Skeletal muscle tissue (tissue), 4 donors: ENCODE data around the gene PRR7. TPM values are rescaled to one million over a fixed set of nuclear protein-coding genes. Genes with fewer than 3 reads are reported as not detected.
A peak's percentile ranks its signal among the peaks of the same experiment; 100 is the strongest.

Experiments
- H3K27ac ChIP-seq: one replicate; pipeline ENCODE4 v1.7.0; 2013; ENCODE audit warnings: mild to moderate bottlenecking, low read depth, low read length, inconsistent platforms
- H3K27me3 ChIP-seq, 3 donors: one replicate each; pipeline ENCODE4 v1.7.0; 2013; ENCODE audit warnings: low read length in 3 of 3; ENCODE audit not compliant: control insufficient read depth in 3 of 3, insufficient read depth in 3 of 3
- H3K36me3 ChIP-seq, 3 donors: one replicate each; pipeline ENCODE4 v1.7.0; 2013; ENCODE audit warnings: low read length in 3 of 3; ENCODE audit not compliant: control insufficient read depth in 3 of 3, insufficient read depth in 3 of 3
- H3K4me1 ChIP-seq, 3 donors: one replicate each; pipeline ENCODE4 v1.7.0; 2013; ENCODE audit warnings: low read length in 3 of 3, mild to moderate bottlenecking in 3 of 3; ENCODE audit not compliant: control insufficient read depth in 3 of 3, insufficient read depth in 3 of 3
- H3K4me3 ChIP-seq, 3 donors: one replicate each; pipeline ENCODE4 v1.7.0; 2013; ENCODE audit warnings: low read length in 3 of 3
- H3K9ac ChIP-seq, 3 donors: one replicate each; pipeline ENCODE4 v1.7.0; 2013; ENCODE audit warnings: low read length in 3 of 3, mild to moderate bottlenecking in 3 of 3, moderate library complexity in 2 of 3, low read depth in 1 of 3
- H3K9me3 ChIP-seq, 3 donors: one replicate each; pipeline ENCODE4 v1.7.0; 2013; ENCODE audit warnings: low read length in 3 of 3; ENCODE audit not compliant: control insufficient read depth in 3 of 3
- total RNA-seq: library from RNA; depleted of rRNA; stranded (reverse); fragments of >200 nt; gene quantifications from one replicate; pipeline ENCODE4 v1.2.3, GENCODE V29; 2014
- donor health status: Osteomylitis.

PRR7 gene
- total RNA-seq, 1 donor from 2014 or later, result 0.52 TPM

DNA sequence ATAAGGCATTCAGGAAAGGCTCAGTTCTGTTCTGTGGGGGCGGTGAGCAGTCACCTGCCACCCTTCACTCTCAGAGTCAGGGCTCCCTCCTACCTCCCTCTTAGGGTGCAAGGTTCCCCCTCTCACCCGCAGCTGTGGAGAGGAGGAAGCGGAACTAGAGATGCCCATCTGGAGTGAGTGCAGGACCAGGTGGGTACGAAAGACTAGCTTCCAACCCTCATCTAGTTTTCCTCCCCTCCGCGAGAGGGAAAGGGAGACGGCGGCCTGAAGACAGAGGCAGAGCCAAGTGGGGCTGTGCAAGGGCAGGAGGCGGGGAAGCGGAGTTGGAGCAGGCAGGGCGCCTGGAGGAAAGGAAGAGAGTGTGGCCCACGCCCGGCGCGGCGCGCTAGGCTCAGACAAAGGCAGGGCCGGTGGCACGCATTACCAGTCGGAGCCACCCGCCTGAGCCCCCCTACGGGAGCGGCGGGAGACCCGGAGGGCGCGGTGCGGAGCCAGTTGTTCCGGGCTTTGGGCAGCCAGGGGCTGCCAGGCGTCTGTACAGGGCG, 7.3 kb downstream of the PRR7 start:
- Histone ChIP-seq H3K27ac (no peak overlapping the region), H3K9me3 (no peaks in the 10 kb centered on the region), H3K36me3 (peaks cover 0 to 5% (median 1%) of the 10 kb centered on the region in 3 donors), H3K9ac (peak overlapping the region in 2 of 3 donors; percentile 53 to 64), H3K4me1 (peaks cover 24 to 32% (median 25%) of the 10 kb centered on the region in 3 donors), H3K27me3 (peaks cover 0 to 38% (median 34%) of the 10 kb centered on the region in 3 donors), H3K4me3 (peak overlapping the region; percentile 49 to 61 (median 59))

DNA sequence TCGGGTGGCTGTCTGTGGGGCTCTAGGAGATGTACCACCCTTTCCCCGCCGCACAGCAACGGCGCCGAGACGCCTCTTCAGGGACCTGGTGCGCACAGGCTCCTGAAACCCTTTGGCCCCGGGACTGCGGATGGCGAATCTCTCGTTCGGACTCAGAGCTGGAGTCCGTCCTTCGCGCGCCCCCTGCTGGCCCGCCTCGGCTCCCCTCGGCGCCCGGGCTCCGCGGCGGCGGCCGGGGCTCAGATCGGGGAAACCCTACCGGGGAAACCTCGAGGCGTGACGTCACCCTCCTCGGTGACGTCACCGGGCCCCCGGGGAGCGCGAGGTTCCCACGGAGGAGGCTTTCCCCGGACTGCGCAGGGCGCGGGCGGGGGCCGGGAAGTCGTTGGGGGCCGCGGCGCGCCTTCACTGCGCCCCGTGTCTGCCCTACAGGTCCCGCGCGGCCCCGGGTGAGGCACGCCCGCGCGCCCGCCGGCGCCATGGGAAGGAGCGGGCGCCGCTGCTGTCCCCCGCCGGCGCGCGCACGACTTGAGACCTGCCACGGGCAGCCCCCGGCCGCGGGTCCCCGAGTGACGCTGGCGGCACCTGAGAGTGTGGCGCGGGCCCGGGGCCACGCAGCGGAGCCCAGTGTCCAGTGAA, 7.9 kb downstream of the PRR7 start:
- Histone ChIP-seq H3K36me3 (peaks cover 0 to 6% (median 2%) of the 10 kb centered on the region in 3 donors), H3K4me1 (peaks cover 24 to 32% (median 25%) of the 10 kb centered on the region in 3 donors), H3K4me3 (peak overlapping the region; percentile 59 to 81 (median 61)), H3K27ac (no peak overlapping the region), H3K9ac (peak overlapping the region; percentile 20 to 70 (median 59)), H3K9me3 (no peaks in the 10 kb centered on the region), H3K27me3 (peaks cover 0 to 38% (median 30%) of the 10 kb centered on the region in 3 donors)

DNA sequence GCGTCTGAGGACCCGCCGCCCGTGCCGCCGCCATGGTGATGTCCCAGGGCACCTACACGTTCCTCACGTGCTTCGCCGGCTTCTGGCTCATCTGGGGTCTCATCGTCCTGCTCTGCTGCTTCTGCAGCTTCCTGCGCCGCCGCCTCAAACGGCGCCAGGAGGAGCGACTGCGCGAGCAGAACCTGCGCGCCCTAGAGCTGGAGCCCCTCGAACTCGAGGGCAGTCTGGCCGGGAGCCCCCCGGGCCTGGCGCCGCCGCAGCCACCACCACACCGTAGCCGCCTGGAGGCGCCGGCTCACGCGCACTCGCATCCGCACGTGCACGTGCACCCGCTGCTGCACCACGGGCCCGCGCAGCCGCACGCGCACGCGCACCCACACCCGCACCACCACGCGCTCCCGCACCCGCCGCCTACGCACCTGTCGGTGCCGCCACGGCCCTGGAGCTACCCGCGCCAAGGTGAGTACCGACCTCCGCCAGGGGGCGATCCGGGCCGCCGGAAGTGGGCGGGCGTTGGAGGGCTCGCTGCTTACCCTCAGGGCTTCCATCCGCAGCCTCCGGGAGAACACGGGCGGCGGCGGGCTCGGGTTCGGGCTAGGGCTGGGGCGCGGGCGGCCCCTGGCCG, 8.5 kb downstream of the PRR7 start:
- Histone ChIP-seq H3K9ac (peak overlapping the region; percentile 20 to 73 (median 65)), H3K4me1 (peaks cover 24 to 32% (median 25%) of the 10 kb centered on the region in 3 donors), H3K9me3 (no peaks in the 10 kb centered on the region), H3K27ac (no peak overlapping the region), H3K4me3 (peak overlapping the region; percentile 61 to 81 (median 65)), H3K36me3 (peaks cover 0 to 6% (median 4%) of the 10 kb centered on the region in 3 donors), H3K27me3 (peaks cover 0 to 32% (median 23%) of the 10 kb centered on the region in 3 donors)

DNA sequence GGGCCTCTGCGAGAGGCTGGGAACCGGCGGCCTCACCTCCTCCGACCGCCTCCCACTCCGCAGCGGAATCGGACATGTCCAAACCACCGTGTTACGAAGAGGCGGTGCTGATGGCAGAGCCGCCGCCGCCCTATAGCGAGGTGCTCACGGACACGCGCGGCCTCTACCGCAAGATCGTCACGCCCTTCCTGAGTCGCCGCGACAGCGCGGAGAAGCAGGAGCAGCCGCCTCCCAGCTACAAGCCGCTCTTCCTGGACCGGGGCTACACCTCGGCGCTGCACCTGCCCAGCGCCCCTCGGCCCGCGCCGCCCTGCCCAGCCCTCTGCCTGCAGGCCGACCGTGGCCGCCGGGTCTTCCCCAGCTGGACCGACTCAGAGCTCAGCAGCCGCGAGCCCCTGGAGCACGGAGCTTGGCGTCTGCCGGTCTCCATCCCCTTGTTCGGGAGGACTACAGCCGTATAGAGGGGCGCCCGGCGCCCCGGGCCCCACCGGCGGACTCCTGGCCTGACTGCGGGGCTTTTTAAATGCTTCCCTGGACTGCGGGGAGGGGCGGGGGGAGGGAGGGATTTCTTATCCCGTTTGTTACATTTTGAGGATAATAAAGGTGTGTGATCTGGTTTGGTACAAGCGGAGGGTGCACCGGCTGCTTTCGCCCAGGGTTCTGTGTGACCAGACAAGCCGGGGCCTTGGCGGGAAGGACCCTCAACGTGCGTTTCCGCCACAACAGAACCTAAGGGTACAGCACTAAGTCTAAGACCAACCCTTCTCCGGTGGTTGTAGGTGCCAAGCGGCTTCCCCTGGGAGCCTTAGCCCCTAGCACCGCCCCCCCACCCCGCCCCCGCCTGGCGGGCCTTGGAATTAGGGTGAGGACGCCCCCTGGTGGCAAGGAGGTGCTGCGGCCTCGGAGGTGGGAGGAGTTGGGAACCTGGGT, 9.3 kb downstream of the PRR7 start:
- Histone ChIP-seq H3K9ac (peak overlapping the region; percentile 51 to 73 (median 65)), H3K4me3 (peak overlapping the region; percentile 61 to 81 (median 65)), H3K27ac (no peak overlapping the region), H3K9me3 (no peaks in the 10 kb centered on the region), H3K36me3 (peaks cover 0 to 6% (median 6%) of the 10 kb centered on the region in 3 donors), H3K4me1 (peaks cover 24 to 32% (median 25%) of the 10 kb centered on the region in 3 donors), H3K27me3 (peaks cover 0 to 25% (median 16%) of the 10 kb centered on the region in 3 donors)

DNA sequence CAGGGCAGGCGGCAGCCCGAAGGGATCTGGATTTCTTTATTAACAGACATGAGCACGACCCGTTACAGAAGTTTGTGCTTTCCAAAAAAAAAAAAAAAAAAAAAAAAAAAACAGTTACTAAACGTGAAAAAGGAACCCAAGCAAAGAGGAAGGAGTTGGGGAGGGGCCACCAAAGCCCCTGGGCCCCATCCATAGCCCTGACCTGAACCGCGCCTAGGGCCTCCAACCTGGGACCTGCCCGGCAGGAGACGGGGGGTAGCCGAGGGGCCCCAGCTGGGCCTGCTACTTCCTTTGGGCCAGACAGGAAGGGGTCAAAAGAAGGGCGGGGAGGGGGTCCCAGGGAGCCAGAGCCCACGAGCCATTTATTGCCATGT, 10.0 kb downstream of the PRR7 start:
- no peaks in the 10 kb centered on the region for H3K9me3 ChIP-seq
- H3K4me3 ChIP-seq, result no peak overlapping the region
- peaks cover 0 to 6% (median 6%) of the 10 kb centered on the region in 3 donors for H3K36me3 ChIP-seq
- peak overlapping the region in 1 of 3 donors; percentile 3 for H3K9ac ChIP-seq
- peaks cover 0 to 22% (median 14%) of the 10 kb centered on the region in 3 donors for H3K27me3 ChIP-seq
- H3K4me1 ChIP-seq, result peaks cover 24 to 32% (median 26%) of the 10 kb centered on the region in 3 donors
- H3K27ac ChIP-seq, result no peak overlapping the region

DNA sequence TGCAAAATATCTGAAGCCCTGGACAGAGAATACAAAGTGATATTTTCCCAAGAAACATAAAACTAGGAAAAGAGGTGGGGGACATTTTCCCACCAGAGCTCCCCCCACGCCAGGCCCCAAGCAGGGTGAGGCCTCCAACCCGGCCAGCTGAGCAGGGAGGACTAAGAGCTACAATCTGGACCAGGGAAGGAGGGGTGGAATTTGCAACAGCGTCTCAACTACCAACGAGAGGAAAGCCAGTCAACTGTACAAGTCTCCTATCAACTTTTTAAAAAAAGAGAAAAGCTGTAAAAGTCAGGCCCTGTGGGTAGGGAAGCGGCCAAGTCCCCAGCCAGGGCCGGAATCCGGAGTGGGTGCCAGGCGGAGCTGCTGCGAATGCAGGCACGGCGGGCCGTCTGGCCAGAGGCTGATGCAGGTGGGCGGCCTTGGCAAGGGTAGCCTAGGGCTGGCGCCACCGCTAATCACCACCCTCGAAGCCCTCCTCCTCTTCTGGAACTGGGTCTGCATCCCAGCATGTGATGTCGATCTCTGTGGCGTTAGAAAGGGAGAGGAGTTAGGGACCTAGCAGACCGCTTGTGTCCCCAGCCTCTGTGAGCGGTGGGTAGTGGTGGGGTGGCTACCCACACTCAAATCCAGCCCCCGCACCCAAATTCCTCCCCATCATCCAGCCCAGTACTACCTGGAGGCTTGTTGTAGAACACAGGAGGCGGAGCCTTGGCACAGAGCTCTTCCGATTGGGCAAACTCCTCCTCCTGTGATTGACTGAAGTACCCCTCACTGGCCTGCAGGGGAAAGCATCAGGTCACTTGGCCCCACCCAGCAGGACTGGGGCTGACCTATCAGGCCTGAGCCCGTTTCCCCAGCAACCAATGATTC, 10.6 kb downstream of the PRR7 start:
- H3K27ac ChIP-seq, result peak overlapping the region; percentile 12
- peaks cover 0 to 6% (median 6%) of the 10 kb centered on the region in 3 donors for H3K36me3 ChIP-seq
- H3K4me3 ChIP-seq, result no peak overlapping the region
- no peaks in the 10 kb centered on the region for H3K9me3 ChIP-seq
- H3K27me3 ChIP-seq, result peaks cover 0 to 16% (median 8%) of the 10 kb centered on the region in 3 donors
- H3K4me1 ChIP-seq, result peaks cover 24 to 32% (median 26%) of the 10 kb centered on the region in 3 donors
- H3K9ac ChIP-seq, result peak overlapping the region in 1 of 3 donors; percentile 3

DNA sequence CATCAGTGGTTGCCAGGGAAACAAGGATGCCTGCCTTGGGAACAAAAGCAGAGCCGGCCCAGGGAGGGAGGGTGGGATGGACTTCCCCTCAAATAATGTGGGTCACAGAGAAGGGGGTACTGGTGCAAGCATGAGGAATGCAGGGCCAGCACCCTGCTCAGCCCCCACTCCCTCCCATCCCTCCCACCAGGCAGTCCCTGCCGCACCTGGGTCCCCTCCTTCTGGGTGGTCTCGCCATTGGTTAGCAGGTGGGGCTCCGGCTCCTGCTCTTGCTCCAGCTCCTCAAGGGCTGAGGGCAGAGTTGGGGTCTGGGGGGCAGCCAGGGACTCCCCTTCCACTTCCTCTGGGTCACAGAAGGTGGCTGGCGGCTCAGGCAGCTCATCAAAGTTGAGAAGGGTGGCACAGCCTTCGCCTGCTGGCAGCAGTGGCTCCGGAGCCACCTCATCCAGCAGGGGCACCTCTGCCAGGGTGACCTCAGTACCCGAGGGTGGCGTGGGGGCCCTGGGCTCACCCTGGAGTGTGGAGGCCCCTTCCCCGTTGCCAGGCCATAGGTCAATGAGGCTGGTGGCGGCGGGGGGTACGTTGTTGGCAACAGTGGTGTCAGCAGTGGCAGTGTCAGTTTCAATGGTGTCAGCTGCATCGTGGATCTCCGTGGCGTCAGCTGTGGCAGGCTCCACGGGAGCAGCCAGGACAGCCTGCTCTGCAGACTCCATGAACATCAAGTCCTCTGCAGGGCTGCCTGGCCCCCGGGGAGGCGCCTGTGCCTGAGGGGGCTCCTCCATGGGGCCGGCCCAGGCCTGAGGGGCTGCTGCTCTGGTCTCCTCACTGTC, 11.5 kb downstream of the PRR7 start:
- Histone ChIP-seq H3K9me3 (no peaks in the 10 kb centered on the region), H3K4me3 (no peak overlapping the region), H3K36me3 (peaks cover 0 to 6% (median 6%) of the 10 kb centered on the region in 3 donors), H3K9ac (no peak overlapping the region), H3K27ac (no peak overlapping the region), H3K27me3 (peaks cover 0 to 9% (median 0%) of the 10 kb centered on the region in 3 donors), H3K4me1 (peaks cover 24 to 32% (median 28%) of the 10 kb centered on the region in 3 donors)

DNA sequence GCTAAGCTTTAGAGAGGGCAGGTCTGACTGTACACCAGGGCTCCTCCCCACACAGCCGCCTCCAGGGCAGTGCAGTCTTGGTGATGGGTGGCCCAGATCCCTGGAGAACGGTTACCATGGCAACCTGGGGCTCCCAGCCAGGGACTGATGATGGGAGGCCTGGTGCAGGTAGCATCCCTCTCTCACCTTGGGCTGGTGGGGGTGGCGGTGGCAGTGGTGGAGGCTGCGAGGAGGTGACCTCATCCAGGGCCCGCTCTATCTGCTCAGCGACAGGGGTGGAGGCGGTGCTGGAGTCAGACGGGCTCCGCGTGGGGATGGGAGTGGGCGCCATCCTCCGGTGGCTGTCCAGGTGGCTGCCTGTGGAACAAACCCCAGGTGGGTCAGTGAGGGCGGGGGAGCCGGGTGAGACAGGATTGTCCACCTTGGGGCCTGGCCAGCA, 12.3 kb downstream of the PRR7 start:
- H3K9ac ChIP-seq, result no peak overlapping the region
- no peak overlapping the region for H3K27ac ChIP-seq
- peaks cover 20 to 29% (median 23%) of the 10 kb centered on the region in 3 donors for H3K4me1 ChIP-seq
- peaks cover 0 to 6% (median 6%) of the 10 kb centered on the region in 3 donors for H3K36me3 ChIP-seq
- H3K4me3 ChIP-seq, result no peak overlapping the region
- no peaks in the 10 kb centered on the region for H3K9me3 ChIP-seq
- peaks cover 0 to 1% (median 0%) of the 10 kb centered on the region in 3 donors for H3K27me3 ChIP-seq
